Kidney (tissue), 22 donors: ENCODE results near the gene RBM10. TPM values are rescaled to one million over a fixed set of nuclear protein-coding genes. Genes with fewer than 3 reads are reported as not detected.
A peak's percentile ranks its signal among the peaks of the same experiment; 100 is the strongest.

Experiments used
- DNase-seq, 5 donors: peaks; one replicate each; pipeline ENCODE4 v3.0.0-alpha.2; 2013 to 2020
- FAIRE-seq: peaks from 2 replicates; lab custom pipeline; 2012; peaks lifted over from hg19 to GRCh38; lab: Jason Lieb, UNC
- H3K27ac ChIP-seq, 2 donors: one replicate each; pipeline ENCODE4 v1.7.0; 2013; ENCODE audit warnings: low read depth in 2 of 2, low read length in 2 of 2, inconsistent platforms in 1 of 2
- H3K27me3 ChIP-seq: one replicate; pipeline ENCODE4 v1.7.1; 2013; ENCODE audit warnings: low read length, inconsistent platforms; ENCODE audit not compliant: control insufficient read depth, insufficient read depth
- H3K36me3 ChIP-seq, 3 donors: one replicate each; pipeline versions ENCODE4 v1.7.0 to v1.7.1; 2013; ENCODE audit warnings: low read length in 3 of 3, control low read depth in 1 of 3, inconsistent platforms in 1 of 3; ENCODE audit not compliant: insufficient read depth in 3 of 3, control insufficient read depth in 2 of 3
- H3K4me1 ChIP-seq, 3 donors: one replicate each; pipeline versions ENCODE4 v1.7.0 to v1.7.1; 2013; ENCODE audit warnings: low read length in 3 of 3, inconsistent platforms in 1 of 3, low read depth in 1 of 3; ENCODE audit not compliant: control insufficient read depth in 2 of 3, insufficient read depth in 2 of 3
- H3K4me3 ChIP-seq, 3 donors: one replicate each; pipeline versions ENCODE4 v1.7.0 to v1.8.1; 2013; ENCODE audit warnings: low read length in 3 of 3, control low read depth in 1 of 3, inconsistent platforms in 1 of 3
- H3K9ac ChIP-seq, 3 donors: one replicate each; pipeline versions ENCODE4 v1.7.0 to v1.7.1; 2013; ENCODE audit warnings: low read length in 3 of 3, control low read depth in 1 of 3, inconsistent platforms in 1 of 3
- H3K9me3 ChIP-seq, 3 donors: one replicate each; pipeline versions ENCODE4 v1.7.0 to v1.7.1; 2013; ENCODE audit warnings: low read length in 3 of 3, control low read depth in 1 of 3, inconsistent platforms in 1 of 3; ENCODE audit not compliant: control insufficient read depth in 2 of 3, insufficient read depth in 1 of 3
- intact Hi-C: fragments of 100-400 bp; cut with DNase I; formaldehyde crosslinking; loops from one replicate; pipeline ENCODE4 v1.11.1; 2022
- long read RNA-seq, 10 donors: library from polyadenylated mRNA in 1 of 10; unstranded in 1 of 10; transcript quantifications; one replicate each; pipeline ENCODE4 v2.0.0 and lab custom pipeline, GENCODE V29; 2021 to 2026
- polyA plus RNA-seq: library from polyadenylated mRNA; stranded (reverse); fragments of 350-450 nt; fragmentation: Illumina TruSeq; extraction: RNeasy Lipid Tissue Mini Kit (QIAGEN cat#74804); gene quantifications from one replicate; pipeline ENCODE4 v1.2.3, GENCODE V29; 2014; ENCODE audit warnings: low read depth, low replicate concordance; ENCODE audit not compliant: insufficient read depth
- total RNA-seq: library from RNA; stranded (reverse); fragmentation: NEBNext Ultra II Directional; extraction: Animal tissue kit (Norgen Biotek cat#: 25700); gene quantifications from one replicate; pipeline ENCODE4 v1.2.1, GENCODE V29; 2021
- TF ChIP-seq, protein P1 (sequence below): IDR thresholded peaks from 3 replicates; pipeline ENCODE4 v1.5.1; 2012; ENCODE audit warnings: mild to moderate bottlenecking, moderate library complexity, borderline replicate concordance; ENCODE audit not compliant: insufficient read depth; ENCODE audit errors: extremely low read depth
- donor health status: control.
- donor health status: control.
- donor health status: control.
- donor health status: control.
- donor health status: control.
- donor health status: DM: yes; HTN: yes; CAD: no.
- donor health status: Normal renal cell carcinoma (clear cell type).

Gene RBM10, protein sequence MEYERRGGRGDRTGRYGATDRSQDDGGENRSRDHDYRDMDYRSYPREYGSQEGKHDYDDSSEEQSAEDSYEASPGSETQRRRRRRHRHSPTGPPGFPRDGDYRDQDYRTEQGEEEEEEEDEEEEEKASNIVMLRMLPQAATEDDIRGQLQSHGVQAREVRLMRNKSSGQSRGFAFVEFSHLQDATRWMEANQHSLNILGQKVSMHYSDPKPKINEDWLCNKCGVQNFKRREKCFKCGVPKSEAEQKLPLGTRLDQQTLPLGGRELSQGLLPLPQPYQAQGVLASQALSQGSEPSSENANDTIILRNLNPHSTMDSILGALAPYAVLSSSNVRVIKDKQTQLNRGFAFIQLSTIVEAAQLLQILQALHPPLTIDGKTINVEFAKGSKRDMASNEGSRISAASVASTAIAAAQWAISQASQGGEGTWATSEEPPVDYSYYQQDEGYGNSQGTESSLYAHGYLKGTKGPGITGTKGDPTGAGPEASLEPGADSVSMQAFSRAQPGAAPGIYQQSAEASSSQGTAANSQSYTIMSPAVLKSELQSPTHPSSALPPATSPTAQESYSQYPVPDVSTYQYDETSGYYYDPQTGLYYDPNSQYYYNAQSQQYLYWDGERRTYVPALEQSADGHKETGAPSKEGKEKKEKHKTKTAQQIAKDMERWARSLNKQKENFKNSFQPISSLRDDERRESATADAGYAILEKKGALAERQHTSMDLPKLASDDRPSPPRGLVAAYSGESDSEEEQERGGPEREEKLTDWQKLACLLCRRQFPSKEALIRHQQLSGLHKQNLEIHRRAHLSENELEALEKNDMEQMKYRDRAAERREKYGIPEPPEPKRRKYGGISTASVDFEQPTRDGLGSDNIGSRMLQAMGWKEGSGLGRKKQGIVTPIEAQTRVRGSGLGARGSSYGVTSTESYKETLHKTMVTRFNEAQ
- total RNA-seq, result 31.7 TPM
- 27.5 TPM for polyA plus RNA-seq
- long read RNA-seq, donor 1, partial matches to known transcripts, result 8 of 8 reads
- long read RNA-seq, donor 1, other reads (novel, unspliced or antisense), result 0 of 8 reads
- long read RNA-seq, donor 2, partial matches to known transcripts, result 0 of 4 reads
- long read RNA-seq, donor 2, other reads (novel, unspliced or antisense), result 0 of 4 reads
- long read RNA-seq, donor 3, result 0 reads
- long read RNA-seq, donor 4, partial matches to known transcripts, result 0 of 9 reads
- long read RNA-seq, donor 4, other reads (novel, unspliced or antisense), result 6 of 9 reads
- long read RNA-seq, donor 5, result 0 reads
- long read RNA-seq, donor 6, result 0 reads
- long read RNA-seq, donor 7, partial matches to known transcripts, result 14 of 30 reads
- long read RNA-seq, donor 7, other reads (novel, unspliced or antisense), result 13 of 30 reads
- long read RNA-seq, donor 8, partial matches to known transcripts, result 13 of 13 reads
- long read RNA-seq, donor 8, other reads (novel, unspliced or antisense), result 0 of 13 reads
- long read RNA-seq, donor 9, result 0 reads
- long read RNA-seq, donor 10, partial matches to known transcripts, result 0 of 2 reads
- long read RNA-seq, donor 10, other reads (novel, unspliced or antisense), result 0 of 2 reads

DNA sequence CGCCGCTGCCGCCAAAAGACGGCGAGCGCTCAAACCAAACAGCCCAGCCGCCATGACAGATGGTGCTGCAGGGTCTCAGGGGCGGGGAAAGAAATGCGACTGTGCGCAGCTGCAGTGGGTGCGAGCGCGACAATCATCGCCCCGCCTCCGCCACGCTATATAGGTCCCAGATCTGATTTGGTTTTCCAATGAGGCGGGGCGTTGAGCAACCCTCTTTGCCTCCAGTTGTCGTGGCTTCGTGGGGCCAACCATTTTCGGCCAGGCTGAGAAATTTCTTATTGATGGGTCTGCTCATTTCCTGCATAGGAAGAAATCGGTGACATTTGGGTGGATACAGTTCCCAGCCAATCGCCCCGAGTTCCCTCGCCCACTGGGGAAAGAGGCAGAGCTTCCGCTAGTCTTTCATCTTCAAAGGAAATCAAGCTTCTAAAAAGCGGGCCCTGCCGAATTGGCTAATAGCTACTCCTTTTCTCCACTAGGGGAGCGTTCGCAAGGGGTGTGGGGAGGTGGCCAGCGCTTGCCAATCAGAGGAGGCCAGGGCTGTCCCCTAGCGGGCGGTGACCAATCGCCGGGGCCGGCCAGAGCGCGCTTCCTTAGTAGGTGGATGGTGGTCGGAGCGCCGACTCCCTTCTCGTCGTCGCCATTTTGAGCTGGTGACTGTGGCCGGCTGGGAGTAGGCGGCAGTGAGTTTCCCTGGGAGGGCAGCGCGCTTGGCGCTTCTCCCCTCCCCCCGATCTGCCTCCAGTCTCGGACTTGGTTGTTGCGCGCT is at the start of gene RBM10, which contains the start of gene NDUFB11:
TSS of gene RBM10 (plus strand) at position 596 of the 769 bp plus-strand sequence. CDS start 2,261 bp downstream, outside the sequence.
TSS of gene NDUFB11 (minus strand) at position 77 of the 769 bp plus-strand sequence. CDS start at position 54, 23 bp downstream.
- intact Hi-C loops, result no loop called here

DNA sequence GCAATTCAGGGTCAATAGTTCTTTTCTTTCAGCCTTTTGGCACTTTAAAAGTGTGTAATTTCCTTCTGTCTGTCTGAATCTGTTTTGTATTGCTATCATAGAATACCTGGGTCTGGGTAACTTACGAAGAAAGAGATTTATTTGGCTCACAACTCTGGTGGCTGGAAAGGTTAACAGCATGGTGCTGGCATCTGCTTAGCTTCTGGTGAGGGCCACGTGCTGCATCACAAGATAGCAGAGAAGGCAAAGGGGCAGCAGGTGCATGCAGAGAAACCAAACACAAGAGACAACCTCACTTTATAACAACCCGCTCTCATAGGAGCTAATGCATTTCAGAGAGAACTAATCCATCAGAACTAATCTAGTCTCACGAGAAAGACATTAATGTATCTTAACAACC is 48.0 kb upstream of the RBM10 start:
- H3K9me3 ChIP-seq, result no peaks in the 10 kb centered on the region
- no peak overlapping the region for H3K27ac ChIP-seq
- peaks cover 0 to 5% (median 0%) of the 10 kb centered on the region in 3 donors for H3K36me3 ChIP-seq
- FAIRE-seq, result no peak
- TF ChIP-seq, protein P1, sequence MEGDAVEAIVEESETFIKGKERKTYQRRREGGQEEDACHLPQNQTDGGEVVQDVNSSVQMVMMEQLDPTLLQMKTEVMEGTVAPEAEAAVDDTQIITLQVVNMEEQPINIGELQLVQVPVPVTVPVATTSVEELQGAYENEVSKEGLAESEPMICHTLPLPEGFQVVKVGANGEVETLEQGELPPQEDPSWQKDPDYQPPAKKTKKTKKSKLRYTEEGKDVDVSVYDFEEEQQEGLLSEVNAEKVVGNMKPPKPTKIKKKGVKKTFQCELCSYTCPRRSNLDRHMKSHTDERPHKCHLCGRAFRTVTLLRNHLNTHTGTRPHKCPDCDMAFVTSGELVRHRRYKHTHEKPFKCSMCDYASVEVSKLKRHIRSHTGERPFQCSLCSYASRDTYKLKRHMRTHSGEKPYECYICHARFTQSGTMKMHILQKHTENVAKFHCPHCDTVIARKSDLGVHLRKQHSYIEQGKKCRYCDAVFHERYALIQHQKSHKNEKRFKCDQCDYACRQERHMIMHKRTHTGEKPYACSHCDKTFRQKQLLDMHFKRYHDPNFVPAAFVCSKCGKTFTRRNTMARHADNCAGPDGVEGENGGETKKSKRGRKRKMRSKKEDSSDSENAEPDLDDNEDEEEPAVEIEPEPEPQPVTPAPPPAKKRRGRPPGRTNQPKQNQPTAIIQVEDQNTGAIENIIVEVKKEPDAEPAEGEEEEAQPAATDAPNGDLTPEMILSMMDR, result no peak
- no peaks in the 10 kb centered on the region for H3K4me1 ChIP-seq
- H3K9ac ChIP-seq, result no peak overlapping the region
- no peak overlapping the region for H3K4me3 ChIP-seq
- DNase-seq, result no peak
- peaks cover 2% of the 10 kb centered on the region for H3K27me3 ChIP-seq
- intact Hi-C loops, result no loop called here

More for the DNA sequence above, at the start of gene RBM10, which contains the start of gene NDUFB11:
- Histone ChIP-seq H3K9me3 (no peaks in the 10 kb centered on the region), H3K27me3 (no peaks in the 10 kb centered on the region), H3K4me3 (peak within 1 kb of the TSS; percentile 88 to 94 (median 93)), H3K4me1 (peaks cover 0 to 17% (median 0%) of the 10 kb centered on the region in 3 donors), H3K36me3 (peaks cover 0 to 2% (median 0%) of the 10 kb centered on the region in 3 donors), H3K9ac (peak within 1 kb of the TSS; percentile 73 to 95 (median 75)), H3K27ac (peak within 1 kb of the TSS; percentile 92 to 96)
- DNase-seq (peak; percentile 94 to 98 (median 96)), FAIRE-seq (peak; percentile 92)
- TF ChIP-seq, protein P1, result peak; percentile 66
